ENCODE results near the gene FDXACB1.
A peak's percentile ranks its signal among the peaks of the same experiment; 100 is the strongest.

Gene FDXACB1

GRCh38 chr11:111849631-111850030 lies 29.3 kb downstream of the FDXACB1 start:
- DNase-seq = no peak
- in situ Hi-C loops (cut with MboI; ENCODE audit: low pct_unique_long_range_greater_than_20kb, low sequenced_read_pairs) = no loop called here

- in situ Hi-C loops (cut with MboI; ENCODE audit: low pct_unique_long_range_greater_than_20kb, low sequenced_read_pairs) = no loop called here
- DNase-seq = no peak
Measured at GRCh38 chr11:111846636-111847035, 32.3 kb downstream of the FDXACB1 start.

- no peak for DNase-seq
- in situ Hi-C loops (cut with MboI; ENCODE audit: low pct_unique_long_range_greater_than_20kb, low sequenced_read_pairs) = no loop called here
Measured at GRCh38 chr11:111846063-111846462, 32.9 kb downstream of the FDXACB1 start.

GRCh38 chr11:111845276-111846028 lies 33.5 kb downstream of the FDXACB1 start:
- in situ Hi-C loops (cut with MboI; ENCODE audit: low pct_unique_long_range_greater_than_20kb, low sequenced_read_pairs) = no loop called here
- DNase-seq = no peak

GRCh38 chr11:111843661-111844060 lies 35.3 kb downstream of the FDXACB1 start:
- DNase-seq = no peak
- in situ Hi-C loops (cut with MboI; ENCODE audit: low pct_unique_long_range_greater_than_20kb, low sequenced_read_pairs) = no loop called here

- in situ Hi-C loops (cut with MboI; ENCODE audit: low pct_unique_long_range_greater_than_20kb, low sequenced_read_pairs) = no loop called here
- DNase-seq = peak; percentile 78
Measured at GRCh38 chr11:111841370-111842053, 37.5 kb downstream of the FDXACB1 start.

GRCh38 chr11:111840143-111840542 lies 38.8 kb downstream of the FDXACB1 start:
- in situ Hi-C loops (cut with MboI; ENCODE audit: low pct_unique_long_range_greater_than_20kb, low sequenced_read_pairs) = no loop called here

GRCh38 chr11:111838054-111838453 lies 40.9 kb downstream of the FDXACB1 start:
- in situ Hi-C loops (cut with MboI; ENCODE audit: low pct_unique_long_range_greater_than_20kb, low sequenced_read_pairs) = no loop called here
- DNase-seq = no peak

More at GRCh38 chr11:111840143-111840542, 38.8 kb downstream of the FDXACB1 start:
- no peak for DNase-seq

GRCh38 chr11:111837366-111837891 lies 41.5 kb downstream of the FDXACB1 start:
- in situ Hi-C loops (cut with MboI; ENCODE audit: low pct_unique_long_range_greater_than_20kb, low sequenced_read_pairs) = no loop called here
- DNase-seq = no peak

- no peak for DNase-seq
- in situ Hi-C loops (cut with MboI; ENCODE audit: low pct_unique_long_range_greater_than_20kb, low sequenced_read_pairs) = no loop called here
Measured at GRCh38 chr11:111836721-111837120, 42.2 kb downstream of the FDXACB1 start.

- in situ Hi-C loops (cut with MboI; ENCODE audit: low pct_unique_long_range_greater_than_20kb, low sequenced_read_pairs) = no loop called here
- DNase-seq = no peak
Measured at GRCh38 chr11:111836162-111836561, 42.8 kb downstream of the FDXACB1 start.

- in situ Hi-C loops (cut with MboI; ENCODE audit: low pct_unique_long_range_greater_than_20kb, low sequenced_read_pairs) = no loop called here
- DNase-seq = no peak
Measured at GRCh38 chr11:111835665-111836064, 43.3 kb downstream of the FDXACB1 start.

GRCh38 chr11:111834432-111835163 lies 44.4 kb downstream of the FDXACB1 start:
- no peak for DNase-seq
- in situ Hi-C loops (cut with MboI; ENCODE audit: low pct_unique_long_range_greater_than_20kb, low sequenced_read_pairs) = no loop called here

- DNase-seq = no peak
- in situ Hi-C loops (cut with MboI; ENCODE audit: low pct_unique_long_range_greater_than_20kb, low sequenced_read_pairs) = no loop called here
Measured at GRCh38 chr11:111833524-111833923, 45.4 kb downstream of the FDXACB1 start.

- in situ Hi-C loops (cut with MboI; ENCODE audit: low pct_unique_long_range_greater_than_20kb, low sequenced_read_pairs) = no loop called here
- no peak for DNase-seq
Measured at GRCh38 chr11:111829185-111829968, 49.6 kb downstream of the FDXACB1 start.

GRCh38 chr11:111826322-111826950 lies 52.5 kb downstream of the FDXACB1 start:
- DNase-seq = no peak
- in situ Hi-C loops (cut with MboI; ENCODE audit: low pct_unique_long_range_greater_than_20kb, low sequenced_read_pairs) = no loop called here
